ENCODE results near the gene HKDC1.

DNA sequence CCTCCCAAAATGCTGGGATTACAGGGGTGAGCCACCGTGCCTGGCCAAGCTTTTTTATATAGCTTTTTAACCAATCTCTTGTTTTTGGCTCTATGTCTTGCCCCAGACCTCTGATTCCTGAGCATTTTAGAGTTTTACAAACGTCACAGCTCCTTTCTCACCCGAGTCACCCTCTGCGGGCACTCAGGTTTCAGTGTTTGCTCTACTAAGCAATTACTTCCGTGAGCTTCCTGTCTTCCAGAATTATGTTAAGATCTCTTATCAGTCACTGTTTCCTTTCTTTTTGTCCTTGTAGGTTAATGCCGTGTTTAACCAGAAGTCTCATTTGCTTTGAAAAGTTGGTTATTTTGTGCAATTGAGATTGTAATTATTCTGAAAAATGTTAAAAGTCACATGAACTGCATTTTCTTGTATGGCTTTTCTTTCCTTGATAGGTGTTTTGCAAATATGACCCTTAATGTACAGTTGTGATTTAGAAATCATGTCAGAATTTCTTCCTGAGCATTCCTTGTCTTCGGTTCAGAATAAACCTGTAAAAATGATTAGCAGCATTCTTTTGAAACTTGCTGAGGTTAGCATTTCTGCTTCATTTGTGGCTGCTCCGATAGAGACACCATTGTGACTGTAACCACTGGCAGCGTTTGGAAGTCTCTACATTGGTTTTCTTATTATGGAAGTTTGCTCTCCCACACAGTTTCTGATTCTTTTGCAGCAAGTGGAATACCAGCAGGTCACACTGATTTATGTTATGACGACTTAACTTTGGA lies 4.5 kb upstream of the HKDC1 start:
- TF ChIP-seq, protein P1, sequence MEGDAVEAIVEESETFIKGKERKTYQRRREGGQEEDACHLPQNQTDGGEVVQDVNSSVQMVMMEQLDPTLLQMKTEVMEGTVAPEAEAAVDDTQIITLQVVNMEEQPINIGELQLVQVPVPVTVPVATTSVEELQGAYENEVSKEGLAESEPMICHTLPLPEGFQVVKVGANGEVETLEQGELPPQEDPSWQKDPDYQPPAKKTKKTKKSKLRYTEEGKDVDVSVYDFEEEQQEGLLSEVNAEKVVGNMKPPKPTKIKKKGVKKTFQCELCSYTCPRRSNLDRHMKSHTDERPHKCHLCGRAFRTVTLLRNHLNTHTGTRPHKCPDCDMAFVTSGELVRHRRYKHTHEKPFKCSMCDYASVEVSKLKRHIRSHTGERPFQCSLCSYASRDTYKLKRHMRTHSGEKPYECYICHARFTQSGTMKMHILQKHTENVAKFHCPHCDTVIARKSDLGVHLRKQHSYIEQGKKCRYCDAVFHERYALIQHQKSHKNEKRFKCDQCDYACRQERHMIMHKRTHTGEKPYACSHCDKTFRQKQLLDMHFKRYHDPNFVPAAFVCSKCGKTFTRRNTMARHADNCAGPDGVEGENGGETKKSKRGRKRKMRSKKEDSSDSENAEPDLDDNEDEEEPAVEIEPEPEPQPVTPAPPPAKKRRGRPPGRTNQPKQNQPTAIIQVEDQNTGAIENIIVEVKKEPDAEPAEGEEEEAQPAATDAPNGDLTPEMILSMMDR (IDR thresholded peaks at IDR 0.05) = no peak
- TF ChIP-seq POLR2A (IDR thresholded peaks at IDR 0.05) (no peak), POLR2AphosphoS5 (IDR thresholded peaks at IDR 0.05) (no peak)

Data from gastroesophageal sphincter (tissue), 3 donors.